Cardiac fibroblast (primary cell): Measurements from ENCODE around the gene MYMK.

ENCODE experiments used
- DNase-seq, 2 donors: peaks; one replicate each; pipeline versions ENCODE4 v3.0.0 to v3.0.0-alpha.2; 2010; ENCODE audit warnings: low read depth in 2 of 2
- H3K4me3 ChIP-seq, 2 donors: replicated peaks in 1 of 2; 1 replicate in 1 of 2; 2 replicates in 1 of 2; pipeline ENCODE4 v1.5.1; 2011; ENCODE audit warnings: low read depth in 2 of 2, low read length in 2 of 2, mild to moderate bottlenecking in 2 of 2, moderate library complexity in 1 of 2
- CTCF ChIP-seq: IDR thresholded peaks from one replicate; pipeline ENCODE4 v1.5.1; 2011; ENCODE audit warnings: low read depth, mild to moderate bottlenecking, low read length, inconsistent platforms

MYMK gene

GRCh38 chr9:133524146-133524545 lies 613 bp downstream of the MYMK start:
- DNase-seq, result no peak
- no peak for TF ChIP-seq CTCF
- H3K4me3 ChIP-seq, result no peak overlapping the region

GRCh38 chr9:133523106-133523505 lies 1.7 kb downstream of the MYMK start:
- DNase-seq, result no peak
- no peak overlapping the region for H3K4me3 ChIP-seq
- no peak for TF ChIP-seq CTCF

GRCh38 chr9:133522073-133522910 lies 2.5 kb downstream of the MYMK start:
- no peak for TF ChIP-seq CTCF
- no peak overlapping the region for H3K4me3 ChIP-seq
- no peak for DNase-seq

GRCh38 chr9:133521122-133522072 lies 3.4 kb downstream of the MYMK start:
- DNase-seq, result no peak
- no peak overlapping the region for H3K4me3 ChIP-seq
- TF ChIP-seq CTCF, result no peak

- no peak for DNase-seq
- H3K4me3 ChIP-seq, result no peak overlapping the region
- no peak for TF ChIP-seq CTCF
These were observed 4.5 kb downstream of the MYMK start for GRCh38 chr9:133520121-133520835.

- no peak overlapping the region for H3K4me3 ChIP-seq
- peak in 1 of 2 donors; percentile 24 for DNase-seq
- no peak for TF ChIP-seq CTCF
These were observed 5.1 kb downstream of the MYMK start for GRCh38 chr9:133519693-133520092.
